Eye (tissue), 1 donor: ENCODE measurements around the gene SALL2.
A peak's percentile ranks its signal among the peaks of the same experiment; 100 is the strongest.
"Not testable (repeated sequence)": the region's sequence is repeated elsewhere in the genome, so short reads cannot be mapped to it uniquely, and the experiment has no call there.

Experiments used
- DNase-seq: peaks from one replicate; pipeline ENCODE4 v3.0.0-alpha.2; 2015

Gene SALL2

GRCh38 chr14:21525962-21526671, at the start of gene SALL2:
TSS of gene SALL2 (minus strand) at chr14:21526346. CDS start at chr14:21526127, 219 bp downstream.
- peak; percentile 97 for DNase-seq

- DNase-seq: no peak
Observed at GRCh38 chr14:21575661-21576060, 49.5 kb upstream of the SALL2 start.

GRCh38 chr14:21572604-21573003, 46.5 kb upstream of the SALL2 start:
- DNase-seq: no peak

- DNase-seq: no peak
Observed at GRCh38 chr14:21558703-21559170, 32.6 kb upstream of the SALL2 start.

- DNase-seq: peak; percentile 99
Observed at GRCh38 chr14:21557084-21557901, 31.1 kb upstream of the SALL2 start.

GRCh38 chr14:21556378-21557083, 30.4 kb upstream of the SALL2 start:
- no peak for DNase-seq

- no peak for DNase-seq
Observed at GRCh38 chr14:21553266-21553665, 27.1 kb upstream of the SALL2 start.

- DNase-seq: not testable (repeated sequence)
Observed at GRCh38 chr14:21544588-21544987, 18.4 kb upstream of the SALL2 start.

- DNase-seq: no peak
Observed at GRCh38 chr14:21543963-21544362, 17.8 kb upstream of the SALL2 start.

- peak; percentile 83 for DNase-seq
Observed at GRCh38 chr14:21543521-21543960, 17.4 kb upstream of the SALL2 start.

- DNase-seq: no peak
Observed at GRCh38 chr14:21541413-21542074, 15.4 kb upstream of the SALL2 start.

GRCh38 chr14:21539189-21539940, 13.2 kb upstream of the SALL2 start:
- peak; percentile 45 for DNase-seq

- DNase-seq: no peak
Observed at GRCh38 chr14:21537090-21537424, 10.9 kb upstream of the SALL2 start.

- DNase-seq: peak; percentile 76
Observed at GRCh38 chr14:21536418-21537089, 10.4 kb upstream of the SALL2 start.

- peak; percentile 21 for DNase-seq
Observed at GRCh38 chr14:21535545-21536417, 9.6 kb upstream of the SALL2 start.

GRCh38 chr14:21534576-21534975, 8.4 kb upstream of the SALL2 start:
- no peak for DNase-seq

- no peak for DNase-seq
Observed at GRCh38 chr14:21533294-21533693, 7.1 kb upstream of the SALL2 start.

- DNase-seq: no peak
Observed at GRCh38 chr14:21529515-21529914, 3.4 kb upstream of the SALL2 start.

GRCh38 chr14:21528381-21529348, 2.5 kb upstream of the SALL2 start:
- DNase-seq: no peak
